ENCODE results near the gene TMPRSS13.

The TMPRSS13 gene

DNA sequence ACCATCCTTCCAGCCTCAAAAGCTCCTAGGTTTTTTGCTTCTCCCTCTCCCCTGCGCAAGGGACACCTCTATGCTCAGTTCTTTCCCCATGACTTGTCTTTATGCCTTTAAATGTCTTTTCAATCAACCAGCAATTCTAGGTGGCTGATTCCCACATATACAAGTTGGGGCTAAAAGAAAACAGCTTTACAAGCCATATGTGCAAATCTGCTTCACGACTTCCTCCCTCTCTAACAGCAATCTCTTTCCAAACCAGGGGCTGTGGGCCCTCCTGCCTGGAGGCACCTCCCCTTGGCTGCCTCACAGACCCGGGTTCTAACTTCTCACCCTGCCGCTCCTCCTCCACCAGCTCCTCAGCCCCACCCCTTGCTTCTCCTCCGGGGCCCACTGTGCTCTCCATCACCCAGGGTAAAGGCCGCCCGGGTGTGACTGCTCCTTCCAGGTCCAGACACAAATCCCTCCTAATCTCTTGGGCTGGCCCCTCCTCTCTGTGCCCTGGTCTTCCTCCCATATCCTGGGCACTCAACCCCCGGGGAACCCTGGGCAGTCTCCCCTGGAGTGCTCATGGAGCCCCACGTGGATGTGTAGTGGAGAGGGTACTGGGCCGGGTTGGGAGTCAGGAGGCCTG is 14.1 kb downstream of the TMPRSS13 start:
- no peak overlapping the region for H3K4me3 ChIP-seq (ENCODE audit: low read depth, low read length)

DNA sequence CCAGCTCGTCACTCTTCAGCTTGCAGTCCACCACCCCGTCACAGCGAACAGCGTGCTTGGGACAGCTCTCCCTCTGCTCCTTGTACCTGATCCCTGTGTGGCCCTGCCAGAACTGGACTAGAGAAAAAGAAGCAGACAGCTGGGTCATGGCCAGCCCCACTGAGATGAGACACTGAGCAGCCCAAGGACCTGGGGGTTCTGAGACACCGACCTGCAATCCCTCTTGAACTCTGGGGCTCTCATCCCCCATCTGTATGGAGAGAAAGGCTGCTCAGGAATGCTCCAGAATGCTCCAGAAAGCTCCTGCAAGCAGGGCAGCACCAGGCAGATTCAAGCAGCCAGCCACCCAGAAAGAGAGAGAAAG is 14.8 kb downstream of the TMPRSS13 start:
- H3K4me3 ChIP-seq (ENCODE audit: low read depth, low read length) = no peak overlapping the region

DNA sequence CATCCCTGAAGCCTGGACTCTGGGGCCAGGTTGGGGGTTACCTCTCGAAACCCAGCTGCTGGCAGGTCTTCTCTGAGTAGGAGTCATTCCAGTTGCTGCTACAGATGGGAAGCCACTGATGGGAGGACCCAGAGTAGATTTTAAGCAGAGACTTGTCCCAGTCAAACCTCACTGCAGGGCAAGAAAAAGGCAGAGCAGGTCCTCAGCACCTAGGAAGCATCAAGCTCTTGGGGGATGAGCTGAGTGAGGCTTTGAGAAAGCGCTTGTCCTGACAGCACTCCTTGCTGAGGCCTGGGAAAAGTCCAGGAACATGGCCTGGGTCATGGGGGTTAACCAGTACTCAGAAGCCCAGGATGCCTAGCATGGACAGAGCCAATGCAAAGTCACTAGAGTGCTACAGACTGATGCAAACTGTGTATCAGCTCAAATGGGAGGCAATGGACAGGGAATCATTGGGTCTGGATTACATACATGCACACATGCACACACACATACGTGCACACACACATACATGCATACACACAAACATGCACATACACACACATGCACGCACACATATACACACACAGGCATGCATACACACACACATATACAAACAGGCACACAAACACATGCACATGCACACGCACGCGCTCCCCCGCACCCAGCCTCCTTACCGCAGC is 15.3 kb downstream of the TMPRSS13 start:
- H3K4me3 ChIP-seq (ENCODE audit: low read depth, low read length) = no peak overlapping the region

DNA sequence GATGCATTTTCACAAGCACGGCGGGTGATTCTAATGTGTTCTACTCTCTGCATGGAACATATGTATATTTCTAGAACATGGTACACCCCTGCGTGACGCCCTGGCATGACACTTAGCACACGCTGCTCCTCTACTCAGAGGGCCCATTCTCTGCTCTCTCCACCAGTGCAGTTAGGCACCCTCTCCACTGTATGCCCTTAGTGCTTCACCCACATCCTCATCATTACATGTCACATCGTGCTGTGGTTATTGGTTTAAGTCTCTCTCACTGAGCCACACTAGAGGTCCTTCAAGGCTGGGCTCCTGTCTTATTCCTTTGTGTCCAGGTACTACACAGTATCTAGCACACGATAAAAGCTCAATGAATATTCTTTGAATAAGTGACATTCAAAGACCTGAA is 16.7 kb downstream of the TMPRSS13 start:
- no peak overlapping the region for H3K4me3 ChIP-seq (ENCODE audit: low read depth, low read length)

DNA sequence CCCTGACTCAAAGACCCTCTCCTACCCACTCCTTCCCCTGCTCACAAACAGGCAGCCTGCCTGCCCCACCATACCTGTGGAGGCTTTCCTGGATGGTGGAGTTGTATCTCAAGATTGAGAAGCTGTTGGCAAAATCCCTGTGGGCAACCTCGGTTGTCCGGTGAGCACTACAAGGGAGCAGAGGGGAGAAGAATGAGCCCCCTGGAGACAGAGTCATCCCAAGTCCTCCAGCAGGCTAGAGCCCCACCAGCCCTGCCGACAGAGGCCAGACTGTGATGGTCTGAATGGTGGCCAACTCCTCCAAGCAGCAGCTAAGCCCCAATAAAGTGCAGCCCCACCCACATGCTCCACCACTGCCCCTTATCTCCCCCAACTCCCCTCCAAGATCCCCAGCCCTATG is 17.5 kb downstream of the TMPRSS13 start:
- H3K4me3 ChIP-seq (ENCODE audit: low read depth, low read length) = no peak overlapping the region

DNA sequence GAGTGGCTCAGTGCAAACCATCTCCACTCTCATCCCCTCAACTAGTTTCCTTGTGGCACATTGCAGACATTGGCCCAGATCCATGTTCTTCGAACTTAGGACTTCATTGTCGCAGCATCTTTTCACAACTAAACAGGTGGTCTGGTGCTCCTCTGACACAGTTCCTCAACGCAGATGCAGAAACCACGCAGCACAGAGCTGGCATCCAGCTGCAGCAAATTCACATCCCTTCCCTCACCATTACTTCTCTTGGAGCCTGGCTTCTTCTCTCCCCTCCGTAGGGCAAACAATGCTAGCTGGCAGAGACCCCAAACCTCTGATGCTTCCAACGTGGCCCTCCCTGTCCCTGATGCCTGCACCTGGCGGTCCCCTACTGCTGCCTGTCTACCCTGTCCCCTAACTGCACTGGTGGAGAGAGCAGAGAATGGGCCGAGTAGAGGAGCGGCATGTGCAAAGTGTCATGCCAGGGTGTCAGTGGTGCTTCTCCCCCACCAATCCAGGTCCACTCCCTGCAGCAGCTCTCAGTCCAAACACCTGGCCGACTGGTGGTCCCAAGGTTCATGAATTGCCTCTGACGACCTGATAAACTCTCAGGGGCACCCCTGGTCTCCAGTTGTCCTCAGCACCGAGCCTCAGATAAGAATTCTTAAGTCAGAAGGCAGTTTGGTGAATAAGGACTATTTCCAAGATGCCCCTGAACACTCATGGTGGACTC is 18.1 kb downstream of the TMPRSS13 start:
- H3K4me3 ChIP-seq (ENCODE audit: low read depth, low read length) = no peak overlapping the region

DNA sequence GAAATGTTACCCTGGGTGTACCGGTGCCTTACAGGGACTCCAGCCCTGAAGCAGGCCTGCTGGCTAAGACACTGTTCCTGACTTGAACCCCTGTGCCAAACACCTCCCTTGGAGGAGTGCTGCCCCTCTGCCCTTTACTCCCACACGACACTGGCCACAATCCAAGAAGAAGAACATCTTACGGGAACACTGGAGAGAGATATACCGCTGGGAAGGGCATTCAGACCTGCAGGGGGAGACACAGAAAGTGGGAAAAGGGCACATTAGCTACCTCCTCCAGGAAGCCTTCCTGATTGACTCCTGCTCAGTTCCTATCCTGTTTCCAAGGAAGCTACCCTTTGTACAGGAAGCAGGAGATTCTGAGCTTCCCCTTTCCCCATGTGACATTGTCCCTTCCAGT is 18.7 kb downstream of the TMPRSS13 start:
- no peak overlapping the region for H3K4me3 ChIP-seq (ENCODE audit: low read depth, low read length)

DNA sequence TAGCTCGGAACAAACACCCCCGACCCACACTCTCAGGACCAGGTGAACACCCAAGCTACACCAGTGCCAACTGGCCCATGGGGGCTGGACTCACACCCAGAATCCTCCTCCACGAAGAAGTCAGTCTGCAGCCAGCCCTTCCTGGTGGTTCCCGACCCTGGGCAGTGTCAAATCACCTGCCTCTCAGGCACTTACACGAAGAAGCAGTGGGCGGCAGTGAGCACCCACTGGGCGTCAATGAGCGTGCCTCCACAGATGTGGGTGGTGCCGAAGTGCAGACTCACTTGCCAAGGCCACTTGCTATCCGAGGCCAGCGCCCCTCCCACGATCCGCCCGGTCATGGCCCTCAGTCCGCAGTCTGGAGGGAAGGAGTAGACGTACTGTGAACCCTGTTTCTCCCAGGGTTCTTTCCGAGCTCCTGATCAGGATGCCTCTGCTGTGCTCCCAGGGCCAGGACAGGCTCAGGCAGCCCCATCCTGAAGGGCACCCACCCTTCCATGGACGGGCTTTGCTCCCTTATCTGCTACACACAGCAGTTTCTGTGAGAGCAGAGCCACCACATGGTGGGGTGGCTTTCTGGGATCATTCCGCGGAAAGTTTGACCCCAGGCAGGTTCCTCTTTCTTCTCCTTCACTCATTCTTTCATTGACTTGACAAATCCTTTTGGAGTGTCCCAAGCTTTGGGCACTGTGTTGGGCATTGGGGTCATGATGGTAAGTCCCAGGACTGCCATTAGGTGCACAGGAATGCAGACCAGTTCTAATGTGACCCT is 19.4 kb downstream of the TMPRSS13 start:
- H3K4me3 ChIP-seq (ENCODE audit: low read depth, low read length) = no peak overlapping the region

DNA sequence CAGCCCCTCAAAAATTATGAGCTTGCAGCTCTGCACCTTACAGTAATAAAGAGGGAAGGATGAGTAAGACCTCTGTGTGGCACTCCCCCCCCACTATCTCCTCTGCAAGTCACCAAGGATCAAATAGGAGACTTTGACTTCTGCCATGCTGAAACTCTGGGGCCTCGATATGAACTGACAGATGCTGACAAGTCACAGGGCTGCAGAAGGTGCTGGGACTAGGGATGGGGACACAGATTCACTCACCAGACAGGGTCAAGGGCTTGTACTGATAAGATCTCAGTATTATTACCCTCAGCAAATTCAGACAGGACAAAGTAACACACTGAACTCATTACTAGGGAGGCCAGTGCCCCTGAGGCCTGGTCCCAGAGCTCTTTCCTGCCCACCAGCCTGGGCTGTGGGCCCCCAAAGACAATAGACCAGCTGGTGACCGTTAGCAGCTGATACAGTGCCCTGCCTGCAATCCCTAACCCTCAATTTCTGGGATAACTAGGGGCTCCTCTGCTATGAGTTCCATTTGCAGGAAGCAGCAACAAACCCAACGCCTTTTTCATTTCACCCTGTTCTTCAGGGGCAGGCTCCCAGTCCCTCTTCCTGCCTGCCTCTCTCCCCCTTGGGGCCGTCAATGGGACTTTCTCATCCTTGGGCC is 20.1 kb downstream of the TMPRSS13 start:
- H3K4me3 ChIP-seq (ENCODE audit: low read depth, low read length) = no peak overlapping the region

DNA sequence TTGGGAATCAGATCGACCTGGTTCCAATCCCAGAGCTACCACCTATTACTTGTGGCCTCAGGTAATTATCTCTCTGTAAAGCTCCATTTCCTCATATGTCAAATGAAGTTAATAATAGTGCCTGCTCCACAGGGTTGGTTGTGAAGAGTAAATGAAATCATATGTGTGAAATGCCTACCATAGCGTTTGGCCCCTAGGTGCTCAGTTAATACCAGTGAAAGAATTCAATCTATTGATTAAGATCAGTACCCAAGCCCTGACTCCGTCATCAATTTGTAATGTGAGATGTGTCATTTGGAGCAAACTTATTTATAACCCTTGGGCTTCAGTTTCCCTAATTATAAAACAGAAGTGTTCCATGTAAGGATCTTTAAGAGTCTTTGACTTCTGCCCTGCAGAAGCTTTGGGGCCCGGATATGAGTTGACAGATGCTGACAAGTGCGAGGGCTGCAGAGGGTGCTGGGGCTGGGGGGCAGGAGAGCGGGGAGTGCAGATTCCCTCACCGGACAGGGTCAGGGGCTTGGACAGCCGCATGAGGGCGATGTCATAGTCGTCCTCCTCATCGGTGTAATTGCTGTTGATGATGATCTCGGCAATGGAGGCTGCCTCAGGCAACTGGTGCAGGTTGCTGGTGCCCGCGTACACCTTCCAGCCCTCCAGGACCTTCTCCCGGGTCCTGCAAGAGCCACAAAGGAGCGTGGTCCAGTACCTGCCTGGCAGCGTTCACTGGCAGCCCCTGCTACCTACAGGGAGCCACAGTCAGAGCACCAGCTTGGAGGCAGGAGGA is 20.9 kb downstream of the TMPRSS13 start:
- no peak overlapping the region for H3K4me3 ChIP-seq (ENCODE audit: low read depth, low read length)

DNA sequence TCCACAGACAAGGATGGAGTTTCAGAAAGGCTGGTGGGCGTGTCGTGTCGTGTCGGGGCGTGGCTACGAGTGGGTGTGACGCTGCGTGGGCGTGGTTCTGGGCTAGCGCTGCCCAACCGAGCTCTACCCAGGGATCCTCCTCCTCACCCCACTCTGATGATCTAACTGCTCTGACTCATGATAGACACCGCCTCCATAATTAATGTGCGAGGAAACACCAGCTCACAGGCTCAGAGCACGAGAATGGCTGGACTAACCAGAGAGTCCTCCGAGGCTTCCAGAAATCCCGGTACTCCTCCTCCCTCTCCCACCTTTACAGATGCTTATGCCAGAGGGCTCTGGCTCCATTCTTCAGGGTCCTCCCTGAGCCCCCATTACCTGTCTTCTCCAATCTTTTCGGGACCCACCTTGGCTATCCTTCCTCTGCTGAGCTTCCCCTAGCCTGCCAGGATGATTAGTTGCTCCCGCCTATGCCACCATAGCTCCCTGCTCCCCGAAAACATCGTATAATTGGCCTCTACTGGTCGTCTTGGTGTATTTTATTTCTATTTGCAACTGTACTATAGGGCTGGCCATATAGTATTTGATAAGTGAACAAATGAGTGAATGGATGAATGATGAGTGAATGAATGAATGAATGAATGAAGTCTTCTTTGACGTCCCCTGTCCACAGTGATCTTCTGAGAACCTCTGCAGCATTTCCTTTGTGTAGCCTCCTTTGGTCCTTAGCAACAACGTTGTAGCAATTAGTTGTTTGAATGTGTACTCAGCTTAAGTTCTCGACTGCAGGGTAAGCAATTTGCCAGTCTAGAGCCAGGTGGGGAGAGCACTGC is 21.7 kb downstream of the TMPRSS13 start:
- no peak overlapping the region for H3K4me3 ChIP-seq (ENCODE audit: low read depth, low read length)

DNA sequence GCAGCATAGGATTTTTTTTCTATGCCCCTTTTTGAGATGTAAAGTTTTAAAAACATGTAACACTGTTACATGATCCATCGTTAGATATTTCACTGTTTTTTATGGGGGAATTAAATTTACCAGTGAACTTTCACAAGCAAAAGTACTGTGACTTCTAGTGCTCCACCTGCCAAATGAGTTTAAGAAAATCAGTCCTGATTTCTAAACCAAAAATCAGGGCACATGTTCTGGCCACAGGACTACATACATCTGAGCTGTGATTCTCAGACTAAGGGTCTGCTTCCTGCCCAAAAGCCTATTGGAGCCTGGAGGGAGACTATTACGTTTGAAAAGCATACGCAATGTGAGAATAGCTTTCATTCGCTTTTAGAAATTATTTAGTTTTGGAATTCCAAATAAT is 22.5 kb downstream of the TMPRSS13 start:
- no peak overlapping the region for H3K4me3 ChIP-seq (ENCODE audit: low read depth, low read length)

DNA sequence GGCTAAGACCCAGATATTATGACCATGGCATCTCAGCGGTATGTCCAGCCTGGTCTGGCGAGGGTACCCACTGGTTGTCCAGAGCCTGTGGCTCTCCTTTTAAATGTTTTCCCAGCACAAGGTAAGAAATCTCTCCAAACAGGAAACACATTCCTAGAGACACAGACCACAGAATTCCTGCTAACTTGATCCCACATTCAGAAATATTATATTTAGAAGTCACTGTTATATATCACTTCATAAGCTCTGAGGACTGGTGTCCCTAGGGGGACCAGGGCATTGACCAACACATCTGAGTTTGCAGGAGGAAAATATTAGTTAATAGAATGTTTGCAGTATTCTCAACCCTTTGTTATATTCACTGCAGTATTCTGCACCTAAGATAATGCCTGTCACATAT is 23.1 kb downstream of the TMPRSS13 start:
- no peak overlapping the region for H3K4me3 ChIP-seq (ENCODE audit: low read depth, low read length)

DNA sequence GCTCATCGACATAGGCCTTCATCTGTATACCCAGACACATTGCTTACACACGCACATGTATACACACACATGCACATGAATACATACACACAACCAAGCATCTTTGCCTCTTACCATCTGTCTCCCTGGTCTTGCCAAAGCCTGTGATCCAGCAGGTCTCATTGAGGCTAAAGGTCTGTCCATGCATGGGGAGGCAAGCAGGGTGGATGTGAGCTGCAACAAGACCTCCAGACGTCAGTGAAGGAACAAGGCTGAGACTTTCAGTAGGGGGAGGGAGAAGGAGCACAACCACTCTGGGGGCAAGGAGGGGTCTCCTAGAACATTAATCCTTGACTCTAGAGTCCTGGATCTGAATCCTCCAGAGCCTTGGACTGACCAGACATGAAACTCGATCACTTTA is 23.7 kb downstream of the TMPRSS13 start:
- H3K4me3 ChIP-seq (ENCODE audit: low read depth, low read length) = no peak overlapping the region

DNA sequence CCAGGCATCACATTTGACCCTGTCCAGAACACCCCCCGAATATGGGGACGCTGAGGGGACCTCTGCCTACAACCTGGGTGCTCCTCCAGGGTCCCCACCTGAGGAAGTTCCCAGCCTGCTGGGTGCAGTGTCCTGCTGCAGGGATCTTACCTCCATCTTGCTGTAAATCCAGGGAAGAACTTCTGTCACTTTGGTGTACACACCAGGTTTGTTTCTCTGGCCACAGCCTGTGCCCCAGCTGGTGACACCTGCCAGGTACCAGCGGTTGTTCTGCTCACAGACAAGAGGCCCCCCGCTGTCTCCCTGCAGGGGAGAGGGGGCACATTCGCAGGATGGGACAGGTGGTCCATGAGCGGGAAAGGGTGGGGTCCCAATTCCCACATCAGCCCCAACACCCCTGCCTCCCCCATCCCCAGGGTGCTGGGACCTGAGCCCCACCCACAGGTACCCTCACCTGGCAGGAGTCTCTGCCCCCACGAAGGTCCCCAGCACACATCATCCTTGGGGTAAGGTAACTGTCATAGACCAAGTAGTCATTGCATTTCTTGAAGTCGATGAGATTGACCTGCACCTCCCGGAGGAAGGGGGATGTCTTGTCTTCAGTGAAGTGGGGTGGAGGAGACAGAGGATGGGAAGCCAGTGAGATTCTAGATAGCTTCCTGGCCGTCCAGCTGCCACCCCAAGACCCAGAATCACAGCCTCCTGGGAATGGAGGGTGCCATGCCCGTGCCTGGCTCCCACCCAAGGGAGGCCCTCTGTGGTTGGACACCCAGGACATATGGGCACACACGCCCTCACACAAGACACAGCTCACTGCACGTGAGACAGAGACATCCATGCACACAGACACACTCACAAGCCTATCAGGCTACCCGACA is 25.5 kb downstream of the TMPRSS13 start:
- H3K4me3 ChIP-seq (ENCODE audit: low read depth, low read length) = no peak overlapping the region

DNA sequence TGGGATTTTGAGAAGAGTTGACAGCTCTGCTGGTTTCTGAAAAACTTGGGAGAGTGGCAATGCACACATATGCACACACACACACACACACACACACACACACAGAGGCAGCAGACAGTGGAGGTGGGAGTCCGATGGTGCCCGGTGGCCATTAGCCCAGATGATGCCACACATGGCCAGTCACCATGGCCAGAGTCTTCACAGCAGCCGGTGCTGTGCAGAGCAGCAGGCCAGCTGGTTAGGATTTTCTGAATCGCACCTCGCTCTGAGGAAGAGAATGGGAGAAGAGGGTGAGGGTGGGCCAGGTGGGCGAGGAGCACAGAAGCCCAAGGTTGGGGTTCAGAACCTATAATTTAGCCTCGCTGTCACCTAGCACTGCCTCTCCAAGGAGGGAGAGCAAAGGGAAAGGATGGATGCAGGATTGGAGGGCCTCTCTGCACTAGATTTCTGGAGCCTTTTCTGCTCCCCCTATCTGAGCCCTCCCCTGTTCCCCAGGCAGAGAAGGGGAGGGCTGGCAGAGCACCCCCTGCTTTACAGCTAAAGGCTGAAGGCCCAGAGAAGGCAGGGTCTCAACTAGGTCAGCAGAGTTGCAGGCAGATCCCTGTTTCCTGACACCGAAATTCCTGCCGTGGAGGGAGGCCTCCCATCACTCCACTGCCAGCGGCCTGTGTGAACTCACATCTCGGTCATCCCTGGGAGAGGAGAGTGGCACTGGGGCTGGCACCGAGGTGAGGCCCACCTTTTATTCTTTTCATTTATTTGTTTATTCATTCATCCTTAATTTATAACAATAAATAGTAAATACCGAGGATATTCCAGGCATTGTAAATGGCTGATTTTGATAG is 27.0 kb downstream of the TMPRSS13 start:
- no peak overlapping the region for H3K4me3 ChIP-seq (ENCODE audit: low read depth, low read length)

DNA sequence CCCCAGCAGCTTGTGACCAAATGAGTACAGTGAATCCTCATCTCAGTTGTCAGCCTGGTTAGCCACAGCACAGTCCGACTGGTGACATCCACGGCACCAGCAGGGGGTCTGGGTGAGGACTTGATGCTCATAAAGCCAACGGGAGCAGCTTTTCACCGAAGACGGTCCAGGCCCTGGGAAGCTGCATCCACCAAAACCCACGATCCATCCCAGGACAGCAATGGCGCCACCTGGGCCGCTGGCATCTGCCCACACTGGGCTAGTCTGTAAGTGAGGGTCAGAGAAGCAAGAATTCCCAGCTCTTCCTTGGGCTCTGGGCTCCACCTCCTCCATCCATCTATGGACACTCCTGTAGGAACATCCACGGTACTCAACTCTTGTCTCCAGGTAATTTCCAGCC is 27.6 kb downstream of the TMPRSS13 start:
- H3K4me3 ChIP-seq (ENCODE audit: low read depth, low read length) = no peak overlapping the region
